Right lung (tissue), 5 donors: ENCODE results near the gene SEMA6B. TPM values are rescaled to one million over a fixed set of nuclear protein-coding genes. Genes with fewer than 3 reads are reported as not detected.
"Not testable (repeated sequence)": the region's sequence is repeated elsewhere in the genome, so short reads cannot be mapped to it uniquely, and the experiment has no call there.

ENCODE experiments used
- DNase-seq, 2 donors: peaks; one replicate each; pipeline ENCODE4 v3.0.0-alpha.2; 2013
- polyA plus RNA-seq, 5 donors: library from polyadenylated mRNA; unstranded; fragments of 120-200 nt; gene quantifications; one replicate each; pipeline versions ENCODE4 v1.2.1 to v1.2.3, GENCODE V29; 2013; ENCODE audit warnings: inconsistent platforms in 1 of 5, low replicate concordance in 1 of 5; ENCODE audit not compliant: insufficient read length in 5 of 5, insufficient read depth in 1 of 5

Gene SEMA6B
- polyA plus RNA-seq, 5 donors, result 2.1 to 5.2 (median 2.8) TPM

GRCh38 chr19:4575267-4576015 lies 16.0 kb upstream of the SEMA6B start:
- DNase-seq, result peak in 1 of 2 donors; percentile 27

GRCh38 chr19:4573682-4574081 lies 14.2 kb upstream of the SEMA6B start:
- DNase-seq, result no peak

DNA sequence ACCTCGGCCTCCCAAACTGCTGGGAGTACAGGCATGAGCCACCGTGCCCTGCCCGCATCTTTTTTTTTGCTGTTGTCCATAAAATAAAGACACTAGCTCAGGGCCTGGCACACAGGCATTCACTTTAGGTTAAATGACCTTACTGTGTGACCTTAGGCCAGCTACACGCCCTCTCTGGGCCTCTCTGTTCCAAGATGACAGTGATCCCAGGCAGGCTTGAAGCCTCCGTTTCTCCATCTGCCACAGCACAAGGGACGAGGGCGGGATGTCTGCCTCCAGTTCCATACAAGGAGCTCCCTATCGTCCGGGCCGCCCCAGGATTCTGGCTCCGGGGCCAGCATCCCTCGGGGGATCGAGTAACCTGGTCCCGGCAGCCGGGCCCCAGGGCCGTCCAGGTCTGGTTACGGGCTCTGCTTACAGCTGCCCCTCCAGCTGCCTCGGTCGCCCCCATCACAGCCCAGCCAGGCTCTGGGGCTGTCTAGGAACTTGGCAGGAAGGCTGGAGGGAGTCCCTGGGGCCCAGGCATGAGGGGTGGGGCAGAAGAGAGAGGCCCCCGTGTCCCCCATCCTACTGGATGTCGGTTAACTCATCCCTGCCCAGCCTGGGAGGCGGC lies 11.9 kb upstream of the SEMA6B start:
- no peak for DNase-seq

GRCh38 chr19:4570916-4571304 lies 11.4 kb upstream of the SEMA6B start:
- no peak for DNase-seq

- DNase-seq, result no peak
Observed at GRCh38 chr19:4570402-4570801, 10.9 kb upstream of the SEMA6B start.

DNA sequence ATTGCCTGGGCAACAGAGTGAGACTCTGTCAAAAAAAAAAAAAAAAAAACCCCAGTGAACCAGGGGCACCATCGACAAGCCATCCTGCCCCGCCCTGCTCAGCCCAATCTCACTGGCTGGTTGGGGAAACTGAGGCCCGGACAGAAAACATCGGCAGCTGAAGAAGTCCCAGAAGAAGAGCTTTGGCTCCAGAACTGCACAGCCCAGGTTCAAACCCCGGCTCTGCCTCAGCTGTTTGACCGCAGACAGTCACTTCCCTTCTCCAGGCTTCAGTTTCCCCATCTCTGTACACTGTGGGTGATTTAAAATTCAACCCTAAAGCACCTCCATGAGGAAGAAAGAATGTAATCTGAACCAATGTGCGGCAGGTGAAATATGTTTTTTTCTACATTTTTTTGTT lies 9.4 kb upstream of the SEMA6B start:
- no peak for DNase-seq

- DNase-seq, result no peak
Observed at GRCh38 chr19:4567584-4568071, 8.1 kb upstream of the SEMA6B start.

DNA sequence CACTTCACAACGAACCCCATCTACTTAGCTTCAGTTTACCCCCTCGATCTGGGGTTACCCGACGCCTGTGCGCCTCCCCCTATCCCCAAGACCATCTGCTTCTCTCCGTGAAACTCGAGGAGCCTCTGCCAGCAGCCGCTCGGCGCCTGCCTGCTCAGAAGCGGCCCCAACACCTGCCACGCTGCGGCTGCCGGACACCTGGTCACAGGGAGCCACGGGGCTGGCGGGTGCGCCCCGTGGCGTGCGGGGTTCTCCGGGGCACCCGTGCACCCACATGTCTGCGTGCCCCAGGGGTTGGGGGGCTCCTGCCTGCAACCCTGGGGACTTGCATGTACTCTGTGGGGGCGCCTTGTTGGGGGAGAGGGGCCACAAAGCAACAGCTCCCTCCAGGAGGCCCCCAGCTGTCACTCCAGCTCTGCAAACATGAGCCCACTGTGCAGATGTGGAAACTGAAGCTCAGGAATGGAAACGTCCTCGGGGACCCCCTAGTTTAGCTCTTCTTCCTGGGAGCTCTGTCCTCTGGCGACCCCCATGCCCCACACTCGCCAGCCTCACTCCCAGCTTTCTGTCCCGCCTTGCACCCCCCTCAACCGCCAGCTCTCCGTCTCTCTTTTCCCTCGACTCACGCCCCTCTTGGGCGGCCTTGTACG lies 7.0 kb upstream of the SEMA6B start:
- no peak for DNase-seq

- not testable (repeated sequence) for DNase-seq
Observed at GRCh38 chr19:4563562-4563961, 4.1 kb upstream of the SEMA6B start.

GRCh38 chr19:4562085-4562484 lies 2.6 kb upstream of the SEMA6B start:
- not testable (repeated sequence) for DNase-seq

GRCh38 chr19:4557971-4558941 lies 1.2 kb downstream of the SEMA6B start:
- DNase-seq, result no peak

GRCh38 chr19:4557144-4557970 lies 2.1 kb downstream of the SEMA6B start:
- no peak for DNase-seq

GRCh38 chr19:4556597-4557127 lies 2.8 kb downstream of the SEMA6B start:
- DNase-seq, result no peak

GRCh38 chr19:4555657-4556561 lies 3.6 kb downstream of the SEMA6B start:
- no peak for DNase-seq

GRCh38 chr19:4554717-4555116 lies 4.8 kb downstream of the SEMA6B start:
- no peak for DNase-seq

DNA sequence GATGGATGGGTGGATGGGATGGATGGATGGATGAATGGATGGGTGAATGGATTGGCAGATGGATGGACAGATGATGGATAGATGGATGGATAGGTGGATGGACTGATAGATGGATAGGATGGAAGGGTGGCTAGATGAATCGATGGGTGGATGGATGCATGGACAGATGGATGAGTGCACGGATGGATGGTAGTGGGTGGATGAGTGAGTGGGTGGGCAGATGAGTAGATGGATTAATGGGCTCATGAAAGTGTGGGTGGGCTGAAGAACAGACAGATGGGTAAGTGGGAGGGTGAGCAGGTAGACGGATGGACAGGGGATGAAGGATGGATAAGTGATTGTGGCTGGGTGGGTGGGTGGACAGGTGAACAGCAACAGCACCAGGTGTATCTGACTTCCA lies 5.7 kb downstream of the SEMA6B start:
- DNase-seq, result no peak

- no peak for DNase-seq
Observed at GRCh38 chr19:4553092-4553695, 6.3 kb downstream of the SEMA6B start.

- DNase-seq, result no peak
Observed at GRCh38 chr19:4552525-4552819, 7.0 kb downstream of the SEMA6B start.

DNA sequence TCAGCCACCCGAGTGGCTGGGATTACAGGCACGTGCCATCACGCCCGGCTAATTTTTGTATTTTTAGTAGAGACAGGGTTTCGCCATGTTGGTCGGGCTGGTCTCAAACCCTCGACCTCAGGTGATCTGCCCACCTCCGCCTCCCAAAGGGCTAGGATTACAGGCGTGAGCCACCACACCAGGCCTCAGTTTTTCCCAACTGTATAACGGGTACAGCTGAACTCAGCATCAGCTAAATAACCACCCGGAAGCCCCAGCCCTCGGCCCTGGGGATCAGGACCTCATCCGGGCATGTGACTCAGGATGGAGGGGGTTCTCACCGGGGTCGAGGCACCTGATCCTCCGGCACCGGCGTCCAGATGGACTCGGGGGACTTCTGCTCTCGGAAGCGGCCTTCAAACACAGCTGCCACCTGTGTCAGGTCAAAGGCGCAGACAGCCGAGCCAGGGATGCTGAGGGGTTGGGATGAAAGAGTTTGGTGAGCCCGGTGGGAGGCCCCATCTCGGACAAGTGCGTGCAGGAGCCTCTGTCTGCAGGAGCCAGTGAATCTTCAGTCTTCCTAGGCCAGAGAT lies 8.9 kb downstream of the SEMA6B start:
- no peak for DNase-seq
